HFFc6 (cell line): Measurements from ENCODE around the gene DDO. TPM values are rescaled to one million over a fixed set of nuclear protein-coding genes. Genes with fewer than 3 reads are reported as not detected.

Experiments used
- DNase-seq: peaks from one replicate; pipeline ENCODE4 v3.0.0-alpha.2; 2018
- H3K27ac Mint-ChIP-seq: 2 replicates; pipeline ENCODE4 v1.8.0; 2020; ENCODE audit warnings: mild to moderate bottlenecking, mixed read lengths
- H3K27me3 Mint-ChIP-seq: 2 replicates; pipeline ENCODE4 v1.8.0; 2021; ENCODE audit warnings: mild to moderate bottlenecking, moderate library complexity, mixed read lengths; ENCODE audit not compliant: insufficient read depth
- H3K36me3 Mint-ChIP-seq: 2 replicates; pipeline ENCODE4 v1.8.0; 2021; ENCODE audit warnings: low read depth, mixed read lengths
- H3K4me1 Mint-ChIP-seq: 2 replicates; pipeline ENCODE4 v1.8.0; 2020; ENCODE audit warnings: low read depth, mixed read lengths
- H3K4me3 Mint-ChIP-seq: 2 replicates; pipeline ENCODE4 v1.8.0; 2020; ENCODE audit warnings: mild to moderate bottlenecking, moderate library complexity, mixed read lengths
- H3K9me3 Mint-ChIP-seq: 2 replicates; pipeline ENCODE4 v1.8.0; 2020; ENCODE audit warnings: mild to moderate bottlenecking, mixed read lengths
- total RNA-seq, 6 experiments: library from RNA; stranded (reverse); fragmentation: NEBNext Ultra II Directional; extraction: Animal tissue kit (Norgen Biotek cat#: 25700); gene quantifications; 2 replicates in 1 of 6; 3 replicates in 5 of 6; pipeline ENCODE4 v1.2.3, GENCODE V29; 2021
- TF ChIP-seq, protein P1 (sequence below): fragments of 200-600 bp; sonication (generic); IDR thresholded peaks from 2 replicates; pipeline ENCODE4 v1.5.0; 2021; ENCODE audit warnings: antibody characterized with exemption, mild to moderate bottlenecking

The DDO gene
- total RNA-seq, 6 experiments from 2014 or later: 0.50 to 1.2 (median 0.98) TPM

DNA sequence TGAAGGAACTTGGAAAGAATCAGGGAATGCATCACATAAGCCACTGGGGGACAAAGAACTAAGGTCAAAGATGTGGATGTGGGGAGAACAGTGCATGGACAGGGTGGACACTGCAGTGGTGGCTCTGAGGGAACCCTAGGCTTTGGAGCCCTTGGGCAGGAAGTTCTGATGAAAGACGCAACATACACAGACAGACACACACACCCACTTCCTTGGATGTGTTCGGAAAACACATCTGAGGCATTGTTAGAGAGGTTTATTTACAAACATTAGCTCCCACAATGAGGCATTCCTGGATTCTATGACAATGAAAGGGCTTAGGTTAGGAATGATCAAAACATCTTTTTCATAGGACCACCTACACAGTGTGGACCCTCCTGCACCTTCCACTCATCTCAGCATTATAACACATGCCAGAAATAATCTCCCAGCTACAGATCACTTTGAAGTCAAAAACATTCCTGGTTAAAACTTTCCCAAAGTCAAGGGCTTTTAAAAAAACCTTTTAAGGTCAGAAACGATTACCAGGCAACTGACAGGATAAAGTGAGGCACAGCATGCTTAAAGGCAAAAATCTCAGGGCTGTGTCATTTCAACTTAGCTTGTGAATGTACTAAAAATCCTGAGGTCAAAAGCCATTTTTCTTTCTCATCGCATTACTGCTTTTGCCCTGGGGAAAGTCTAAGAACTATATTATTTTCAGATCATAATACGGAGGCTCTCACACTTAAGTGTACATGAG, 50.8 kb downstream of the DDO start:
- Mint-ChIP-seq H3K4me1 (no peaks in the 10 kb centered on the region), H3K9me3 (no peaks in the 10 kb centered on the region), H3K36me3 (no peaks in the 10 kb centered on the region), H3K27ac (no peak overlapping the region), H3K4me3 (no peak overlapping the region), H3K27me3 (peaks cover 40% of the 10 kb centered on the region)
- TF ChIP-seq, protein P1, sequence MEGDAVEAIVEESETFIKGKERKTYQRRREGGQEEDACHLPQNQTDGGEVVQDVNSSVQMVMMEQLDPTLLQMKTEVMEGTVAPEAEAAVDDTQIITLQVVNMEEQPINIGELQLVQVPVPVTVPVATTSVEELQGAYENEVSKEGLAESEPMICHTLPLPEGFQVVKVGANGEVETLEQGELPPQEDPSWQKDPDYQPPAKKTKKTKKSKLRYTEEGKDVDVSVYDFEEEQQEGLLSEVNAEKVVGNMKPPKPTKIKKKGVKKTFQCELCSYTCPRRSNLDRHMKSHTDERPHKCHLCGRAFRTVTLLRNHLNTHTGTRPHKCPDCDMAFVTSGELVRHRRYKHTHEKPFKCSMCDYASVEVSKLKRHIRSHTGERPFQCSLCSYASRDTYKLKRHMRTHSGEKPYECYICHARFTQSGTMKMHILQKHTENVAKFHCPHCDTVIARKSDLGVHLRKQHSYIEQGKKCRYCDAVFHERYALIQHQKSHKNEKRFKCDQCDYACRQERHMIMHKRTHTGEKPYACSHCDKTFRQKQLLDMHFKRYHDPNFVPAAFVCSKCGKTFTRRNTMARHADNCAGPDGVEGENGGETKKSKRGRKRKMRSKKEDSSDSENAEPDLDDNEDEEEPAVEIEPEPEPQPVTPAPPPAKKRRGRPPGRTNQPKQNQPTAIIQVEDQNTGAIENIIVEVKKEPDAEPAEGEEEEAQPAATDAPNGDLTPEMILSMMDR: no peak
- DNase-seq: no peak

DNA sequence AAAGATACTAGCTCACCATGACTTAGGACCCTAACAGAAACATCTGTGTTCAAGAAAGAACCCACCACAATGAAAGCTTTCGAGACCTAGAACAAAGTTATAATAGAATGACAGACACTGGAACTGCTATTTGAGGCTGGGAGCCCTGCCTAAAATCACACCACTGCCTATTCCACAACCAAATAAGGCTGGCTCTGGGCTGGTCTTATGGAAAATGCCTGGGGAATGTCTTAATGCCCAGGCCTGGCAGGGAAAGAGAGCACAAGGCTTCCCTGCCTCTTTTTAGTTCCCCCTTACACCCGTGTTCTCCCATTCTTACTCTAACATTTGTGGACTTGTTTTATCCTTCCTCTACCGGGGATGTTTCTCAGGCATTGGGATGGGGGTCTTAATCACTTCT, 51.6 kb downstream of the DDO start:
- DNase-seq: no peak

DNA sequence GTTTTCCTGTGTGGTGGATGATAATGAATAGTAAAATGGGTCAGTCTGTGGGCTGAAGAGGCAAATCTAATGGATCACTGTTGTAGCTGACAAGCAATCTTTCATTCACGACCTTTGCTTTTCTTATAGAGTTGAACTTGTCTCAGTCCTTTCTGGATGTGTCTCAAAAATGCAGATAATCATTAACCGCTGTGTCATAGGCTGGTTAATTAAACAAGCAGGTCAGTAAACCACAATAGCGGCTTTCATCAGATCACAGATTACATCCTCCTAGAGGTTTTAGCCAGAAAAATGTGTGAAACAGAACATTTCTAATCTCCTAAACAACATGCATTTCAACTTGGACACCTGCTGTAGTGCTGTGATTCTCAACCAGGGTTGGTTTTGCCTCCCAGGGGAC, 54.7 kb downstream of the DDO start:
- no peak for DNase-seq
- TF ChIP-seq, protein P1: no peak
- no peak overlapping the region for H3K4me3 Mint-ChIP-seq
- peaks cover 7% of the 10 kb centered on the region; the same call in 1 of the 2 replicates for H3K9me3 Mint-ChIP-seq
- H3K27me3 Mint-ChIP-seq: peaks cover 51% of the 10 kb centered on the region
- no peaks in the 10 kb centered on the region for H3K4me1 Mint-ChIP-seq
- peaks cover 8% of the 10 kb centered on the region for H3K36me3 Mint-ChIP-seq
- no peak overlapping the region for H3K27ac Mint-ChIP-seq

More for the DNA sequence above, 51.6 kb downstream of the DDO start:
- TF ChIP-seq, protein P1: no peak
- no peaks in the 10 kb centered on the region for H3K9me3 Mint-ChIP-seq
- H3K27me3 Mint-ChIP-seq: peaks cover 43% of the 10 kb centered on the region
- H3K27ac Mint-ChIP-seq: no peak overlapping the region
- no peaks in the 10 kb centered on the region for H3K4me1 Mint-ChIP-seq
- no peak overlapping the region for H3K4me3 Mint-ChIP-seq
- no peaks in the 10 kb centered on the region for H3K36me3 Mint-ChIP-seq

DNA sequence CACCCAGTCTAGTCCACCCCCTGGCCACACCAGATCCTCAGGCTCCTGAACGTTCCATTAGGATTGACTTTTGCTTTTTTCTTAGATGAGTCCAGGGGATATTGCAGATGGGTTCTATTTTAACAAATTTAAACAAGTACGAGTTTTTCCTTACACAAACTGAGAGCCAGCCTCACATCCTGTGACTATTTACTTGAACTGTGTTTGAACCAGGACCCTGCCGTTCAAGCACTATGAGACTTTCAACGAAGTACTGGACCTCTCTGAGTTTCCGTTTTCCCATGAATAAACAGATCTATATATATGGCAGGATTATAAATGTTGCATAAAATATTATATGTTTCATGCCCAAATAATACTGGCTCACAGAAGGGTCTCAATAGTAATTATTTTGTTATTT, 55.8 kb downstream of the DDO start:
- H3K27me3 Mint-ChIP-seq: peaks cover 48% of the 10 kb centered on the region
- no peak overlapping the region for H3K27ac Mint-ChIP-seq
- H3K9me3 Mint-ChIP-seq: peaks cover 7% of the 10 kb centered on the region; the same call in 1 of the 2 replicates
- DNase-seq: no peak
- no peaks in the 10 kb centered on the region for H3K4me1 Mint-ChIP-seq
- H3K36me3 Mint-ChIP-seq: peaks cover 8% of the 10 kb centered on the region
- no peak overlapping the region for H3K4me3 Mint-ChIP-seq
- TF ChIP-seq, protein P1: no peak

GRCh38 chr6:110358553-110359160, 56.7 kb downstream of the DDO start:
- Mint-ChIP-seq H3K36me3 (peaks cover 8% of the 10 kb centered on the region), H3K4me3 (no peak overlapping the region), H3K27me3 (peaks cover 51% of the 10 kb centered on the region), H3K27ac (no peak overlapping the region), H3K4me1 (no peaks in the 10 kb centered on the region), H3K9me3 (peaks cover 7% of the 10 kb centered on the region; the same call in 1 of the 2 replicates)
- TF ChIP-seq, protein P1: no peak
- no peak for DNase-seq
